ENCODE data around the gene PRR13. TPM values are rescaled to one million over a fixed set of nuclear protein-coding genes. Genes with fewer than 3 reads are reported as not detected.
A peak's percentile ranks its signal among the peaks of the same experiment; 100 is the strongest.

The PRR13 gene
- total and polyA plus RNA-seq, 9 of the 15 experiments (the other 6 are each of a cell fraction or from before 2014, with no cell fraction given), result 117 to 835 (median 285) TPM

DNA sequence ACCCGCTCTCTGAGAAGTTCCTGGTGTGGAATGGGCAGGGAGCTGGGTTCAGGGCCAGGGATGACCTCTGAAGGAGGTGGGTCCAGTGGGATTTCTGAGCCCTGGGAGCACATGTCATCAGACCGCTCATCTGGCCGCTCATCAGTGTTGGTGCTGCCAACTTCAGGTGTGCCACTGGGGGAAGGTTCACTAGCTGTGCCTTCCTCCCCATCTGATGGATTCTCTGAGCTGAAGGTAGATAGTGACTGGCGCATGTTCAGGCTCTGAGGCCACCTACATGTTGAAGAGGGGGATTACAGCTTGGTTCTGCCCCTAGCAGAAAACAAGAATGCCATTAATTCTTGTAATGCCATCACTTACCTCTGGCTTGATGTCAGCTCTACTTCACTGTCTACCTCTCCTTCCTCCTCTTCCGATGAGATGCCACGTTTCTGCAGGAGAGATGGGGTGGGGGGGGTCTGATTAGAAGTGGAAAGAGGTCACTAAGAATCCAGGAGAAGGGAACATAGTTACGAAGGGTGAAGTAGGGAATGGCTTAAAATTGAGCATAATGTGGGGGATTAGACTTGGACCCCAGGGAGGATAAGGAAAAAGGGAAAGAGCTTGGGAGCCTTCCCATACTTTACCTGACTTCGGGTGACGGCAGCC is 40.5 kb downstream of the PRR13 start (continued):
- TF ChIP-seq ZMIZ1 (IDR thresholded peaks at IDR 0.05; ENCODE audit: low read depth in 2 of 2, low read length in 2 of 2) (no peak), ZNF408 (CRISPR knock-in tag; IDR thresholded peaks at IDR 0.05; ENCODE audit: low read depth) (no peak), TCFL5 (CRISPR knock-in tag; conservative IDR thresholded peaks at IDR 0.05) (no peak), CXXC5 (CRISPR knock-in tag; IDR thresholded peaks at IDR 0.05) (no peak), MYNN (IDR thresholded peaks at IDR 0.05) (peak; percentile 53; the same call in 1 of the 2 replicates), MYNN (CRISPR knock-in tag; IDR thresholded peaks at IDR 0.05) (no peak), HEY1 (CRISPR knock-in tag; IDR thresholded peaks at IDR 0.05; ENCODE audit: borderline replicate concordance) (no peak), SMARCC2 (IDR thresholded peaks at IDR 0.05; ENCODE audit: low read depth) (no peak), LARP7 (IDR thresholded peaks at IDR 0.05) (no peak), ZNF224 (CRISPR knock-in tag; IDR thresholded peaks at IDR 0.05) (no peak), SIRT6 (IDR thresholded peaks at IDR 0.05; ENCODE audit: low read depth, low read length) (no peak), KAT8 (IDR thresholded peaks at IDR 0.05; ENCODE audit: low read depth) (no peak), CEBPG (CRISPR knock-in tag; IDR thresholded peaks at IDR 0.05) (no peak), CEBPG (tag; conservative IDR thresholded peaks at IDR 0.05 in 1 of 2, IDR thresholded peaks at IDR 0.05 in 1 of 2) (no peak), BMI1 (IDR thresholded peaks at IDR 0.05; ENCODE audit: low read length) (no peak), MTA2 (IDR thresholded peaks at IDR 0.05; ENCODE audit: low read depth) (no peak)
- TF ChIP-seq, protein P1, sequence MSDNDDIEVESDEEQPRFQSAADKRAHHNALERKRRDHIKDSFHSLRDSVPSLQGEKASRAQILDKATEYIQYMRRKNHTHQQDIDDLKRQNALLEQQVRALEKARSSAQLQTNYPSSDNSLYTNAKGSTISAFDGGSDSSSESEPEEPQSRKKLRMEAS (CRISPR knock-in tag; IDR thresholded peaks at IDR 0.05), result peak; percentile 27
- TF ChIP-seq, protein P2, sequence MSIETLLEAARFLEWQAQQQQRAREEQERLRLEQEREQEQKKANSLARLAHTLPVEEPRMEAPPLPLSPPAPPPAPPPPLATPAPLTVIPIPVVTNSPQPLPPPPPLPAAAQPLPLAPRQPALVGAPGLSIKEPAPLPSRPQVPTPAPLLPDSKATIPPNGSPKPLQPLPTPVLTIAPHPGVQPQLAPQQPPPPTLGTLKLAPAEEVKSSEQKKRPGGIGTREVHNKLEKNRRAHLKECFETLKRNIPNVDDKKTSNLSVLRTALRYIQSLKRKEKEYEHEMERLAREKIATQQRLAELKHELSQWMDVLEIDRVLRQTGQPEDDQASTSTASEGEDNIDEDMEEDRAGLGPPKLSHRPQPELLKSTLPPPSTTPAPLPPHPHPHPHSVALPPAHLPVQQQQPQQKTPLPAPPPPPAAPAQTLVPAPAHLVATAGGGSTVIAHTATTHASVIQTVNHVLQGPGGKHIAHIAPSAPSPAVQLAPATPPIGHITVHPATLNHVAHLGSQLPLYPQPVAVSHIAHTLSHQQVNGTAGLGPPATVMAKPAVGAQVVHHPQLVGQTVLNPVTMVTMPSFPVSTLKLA (conservative IDR thresholded peaks at IDR 0.05), result no peak
- TF ChIP-seq, protein P3, sequence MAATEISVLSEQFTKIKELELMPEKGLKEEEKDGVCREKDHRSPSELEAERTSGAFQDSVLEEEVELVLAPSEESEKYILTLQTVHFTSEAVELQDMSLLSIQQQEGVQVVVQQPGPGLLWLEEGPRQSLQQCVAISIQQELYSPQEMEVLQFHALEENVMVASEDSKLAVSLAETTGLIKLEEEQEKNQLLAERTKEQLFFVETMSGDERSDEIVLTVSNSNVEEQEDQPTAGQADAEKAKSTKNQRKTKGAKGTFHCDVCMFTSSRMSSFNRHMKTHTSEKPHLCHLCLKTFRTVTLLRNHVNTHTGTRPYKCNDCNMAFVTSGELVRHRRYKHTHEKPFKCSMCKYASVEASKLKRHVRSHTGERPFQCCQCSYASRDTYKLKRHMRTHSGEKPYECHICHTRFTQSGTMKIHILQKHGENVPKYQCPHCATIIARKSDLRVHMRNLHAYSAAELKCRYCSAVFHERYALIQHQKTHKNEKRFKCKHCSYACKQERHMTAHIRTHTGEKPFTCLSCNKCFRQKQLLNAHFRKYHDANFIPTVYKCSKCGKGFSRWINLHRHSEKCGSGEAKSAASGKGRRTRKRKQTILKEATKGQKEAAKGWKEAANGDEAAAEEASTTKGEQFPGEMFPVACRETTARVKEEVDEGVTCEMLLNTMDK (IDR thresholded peaks at IDR 0.05; ENCODE audit: borderline replicate concordance, insufficient read depth, low read depth, low read length, poor library complexity, severe bottlenecking), result no peak
- TF ChIP-seq, protein P4, sequence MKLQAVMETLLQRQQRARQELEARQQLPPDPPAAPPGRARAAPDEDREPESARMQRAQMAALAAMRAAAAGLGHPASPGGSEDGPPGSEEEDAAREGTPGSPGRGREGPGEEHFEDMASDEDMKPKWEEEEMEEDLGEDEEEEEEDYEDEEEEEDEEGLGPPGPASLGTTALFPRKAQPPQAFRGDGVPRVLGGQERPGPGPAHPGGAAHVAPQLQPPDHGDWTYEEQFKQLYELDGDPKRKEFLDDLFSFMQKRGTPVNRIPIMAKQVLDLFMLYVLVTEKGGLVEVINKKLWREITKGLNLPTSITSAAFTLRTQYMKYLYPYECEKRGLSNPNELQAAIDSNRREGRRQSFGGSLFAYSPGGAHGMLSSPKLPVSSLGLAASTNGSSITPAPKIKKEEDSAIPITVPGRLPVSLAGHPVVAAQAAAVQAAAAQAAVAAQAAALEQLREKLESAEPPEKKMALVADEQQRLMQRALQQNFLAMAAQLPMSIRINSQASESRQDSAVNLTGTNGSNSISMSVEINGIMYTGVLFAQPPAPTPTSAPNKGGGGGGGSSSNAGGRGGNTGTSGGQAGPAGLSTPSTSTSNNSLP (IDR thresholded peaks at IDR 0.05; ENCODE audit: borderline replicate concordance, low read depth, low read length), result no peak

Data from K562 (cell line).